Measurements from ENCODE around the gene TGM3.

The TGM3 gene

GRCh38 chr20:2341336-2341735 lies 45.5 kb downstream of the TGM3 start:
- no peak for DNase-seq

GRCh38 chr20:2342243-2342642 lies 46.4 kb downstream of the TGM3 start:
- no peak for DNase-seq

- no peak for DNase-seq
Observed at GRCh38 chr20:2346188-2346587, 50.4 kb downstream of the TGM3 start.

DNA sequence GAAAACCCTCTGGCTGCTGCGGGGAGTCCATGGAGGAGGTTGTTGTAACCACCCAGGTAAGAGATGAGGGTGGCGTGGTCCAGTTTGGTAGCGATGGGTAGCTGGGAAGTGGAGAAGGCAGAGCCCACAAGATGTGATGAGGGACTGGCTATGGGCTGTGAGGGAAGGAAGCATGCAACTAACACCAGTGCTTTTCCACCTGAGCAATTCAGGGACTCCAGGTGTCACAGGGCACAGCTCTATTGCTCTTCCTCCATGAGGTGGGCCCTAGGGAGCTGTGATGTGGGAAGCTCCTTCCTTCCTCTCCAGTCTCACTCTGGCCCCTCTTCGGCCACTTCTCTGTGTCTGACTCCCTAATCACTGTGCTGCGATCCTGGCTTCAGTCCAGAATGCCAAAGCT lies 52.5 kb downstream of the TGM3 start:
- DNase-seq, result no peak

GRCh38 chr20:2349801-2350200 lies 54.0 kb downstream of the TGM3 start:
- no peak for DNase-seq

GRCh38 chr20:2350606-2351005 lies 54.8 kb downstream of the TGM3 start:
- no peak for DNase-seq

- DNase-seq, result no peak
Observed at GRCh38 chr20:2353231-2353630, 57.4 kb downstream of the TGM3 start.

GRCh38 chr20:2357114-2357513 lies 61.3 kb downstream of the TGM3 start:
- DNase-seq, result no peak

GRCh38 chr20:2358006-2358405 lies 62.2 kb downstream of the TGM3 start:
- DNase-seq, result no peak

- no peak for DNase-seq
Observed at GRCh38 chr20:2361035-2361593, 65.3 kb downstream of the TGM3 start.

DNA sequence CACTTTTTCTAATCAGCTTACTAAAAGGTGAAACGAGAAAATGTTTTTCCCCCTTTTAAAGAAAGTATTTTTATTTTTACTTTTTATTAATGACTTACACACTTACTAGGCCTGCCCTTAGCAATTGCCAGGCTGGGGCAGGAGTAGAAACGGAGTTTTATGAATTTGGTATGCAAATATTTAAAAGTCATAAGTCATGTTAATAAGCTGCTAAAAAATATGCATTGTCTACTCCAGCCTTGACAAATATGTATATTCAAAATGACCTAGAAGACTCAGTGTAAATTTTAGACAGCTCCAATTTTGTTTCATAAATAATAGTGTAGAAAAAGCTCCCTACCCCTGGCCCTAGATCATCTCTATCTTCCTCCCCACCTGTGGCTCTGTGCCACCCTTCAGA lies 67.4 kb downstream of the TGM3 start:
- no peak for DNase-seq

GRCh38 chr20:2363587-2363986 lies 67.8 kb downstream of the TGM3 start:
- DNase-seq, result no peak

DNA sequence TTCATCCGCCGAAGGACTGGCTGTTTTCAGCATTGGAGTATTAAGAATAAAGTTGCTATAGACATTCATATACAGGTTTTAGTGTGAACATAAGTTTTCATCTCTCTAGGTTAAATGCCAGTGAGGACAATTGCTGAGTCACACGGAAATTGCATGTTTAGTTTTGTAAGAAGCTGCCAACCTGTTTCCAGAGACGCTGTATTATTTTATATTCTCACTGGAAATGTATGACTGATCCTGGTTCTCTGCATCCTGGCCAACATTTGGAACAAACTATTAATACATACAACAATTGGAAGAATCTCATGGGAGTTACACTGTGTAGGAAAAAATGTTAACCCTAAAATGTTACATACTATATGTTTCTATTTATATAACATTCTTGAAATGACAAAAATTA lies 68.2 kb downstream of the TGM3 start:
- no peak for DNase-seq

DNA sequence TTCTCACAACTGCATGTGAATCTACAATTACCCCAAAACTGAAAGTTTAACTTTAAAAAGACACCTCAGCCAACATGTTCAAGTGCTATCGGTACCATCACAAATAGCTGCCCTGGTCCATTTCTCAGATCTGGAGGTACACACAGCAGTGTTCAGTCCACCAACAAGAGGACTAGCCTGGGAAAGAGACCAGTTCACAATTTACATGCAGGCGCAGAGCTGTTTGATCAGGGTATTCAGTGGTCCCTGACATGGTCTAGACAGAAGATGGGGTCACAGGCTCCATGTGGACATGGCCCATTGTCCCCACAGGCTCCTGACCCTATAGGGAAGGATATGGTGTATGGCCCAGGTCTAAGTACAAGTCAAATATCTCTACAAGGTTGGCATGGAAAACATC lies 69.3 kb downstream of the TGM3 start:
- no peak for DNase-seq

DNA sequence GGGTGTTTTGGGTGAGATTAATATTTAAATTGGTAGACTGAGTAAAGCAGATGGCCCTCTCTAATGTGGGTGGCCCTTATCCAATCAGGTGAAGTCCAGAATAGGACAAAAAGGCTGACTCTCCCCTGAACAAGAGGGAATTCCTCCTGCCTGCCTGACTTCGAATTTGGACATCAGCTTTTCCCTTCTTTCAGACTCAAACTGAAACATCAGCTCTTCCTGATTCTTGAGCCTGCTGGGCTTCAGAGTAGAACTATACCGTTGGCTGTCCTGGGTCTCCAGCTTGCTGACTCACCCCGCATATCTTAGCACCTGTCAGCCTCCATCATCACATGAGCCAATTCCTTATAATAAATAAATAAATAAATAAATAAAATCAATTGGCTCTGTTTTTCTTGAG lies 69.9 kb downstream of the TGM3 start:
- DNase-seq, result no peak

GRCh38 chr20:2368621-2369020 lies 72.8 kb downstream of the TGM3 start:
- no peak for DNase-seq

GRCh38 chr20:2373098-2373497 lies 77.3 kb downstream of the TGM3 start:
- no peak for DNase-seq

GRCh38 chr20:2374346-2375125 lies 78.7 kb downstream of the TGM3 start:
- no peak for DNase-seq

DNA sequence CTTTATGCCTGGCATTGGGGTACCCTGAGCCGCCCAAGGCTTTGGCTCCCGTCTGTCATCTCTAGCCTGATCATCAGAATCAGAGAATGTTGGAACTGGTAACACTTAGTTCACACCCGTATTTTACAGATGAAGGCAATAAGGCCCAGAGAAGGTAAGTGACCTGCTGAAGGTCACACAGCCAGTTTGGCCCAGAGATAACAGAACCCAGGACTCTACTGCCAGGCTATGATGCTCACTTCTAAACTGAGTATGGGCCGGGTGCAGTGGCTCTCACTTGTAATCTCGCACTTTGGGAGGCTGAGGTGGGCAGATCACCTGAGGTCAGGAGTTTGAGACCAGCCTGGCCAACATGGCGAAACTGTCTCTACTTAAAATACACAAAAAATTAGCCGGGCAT lies 83.1 kb downstream of the TGM3 start:
- no peak for DNase-seq

DNA sequence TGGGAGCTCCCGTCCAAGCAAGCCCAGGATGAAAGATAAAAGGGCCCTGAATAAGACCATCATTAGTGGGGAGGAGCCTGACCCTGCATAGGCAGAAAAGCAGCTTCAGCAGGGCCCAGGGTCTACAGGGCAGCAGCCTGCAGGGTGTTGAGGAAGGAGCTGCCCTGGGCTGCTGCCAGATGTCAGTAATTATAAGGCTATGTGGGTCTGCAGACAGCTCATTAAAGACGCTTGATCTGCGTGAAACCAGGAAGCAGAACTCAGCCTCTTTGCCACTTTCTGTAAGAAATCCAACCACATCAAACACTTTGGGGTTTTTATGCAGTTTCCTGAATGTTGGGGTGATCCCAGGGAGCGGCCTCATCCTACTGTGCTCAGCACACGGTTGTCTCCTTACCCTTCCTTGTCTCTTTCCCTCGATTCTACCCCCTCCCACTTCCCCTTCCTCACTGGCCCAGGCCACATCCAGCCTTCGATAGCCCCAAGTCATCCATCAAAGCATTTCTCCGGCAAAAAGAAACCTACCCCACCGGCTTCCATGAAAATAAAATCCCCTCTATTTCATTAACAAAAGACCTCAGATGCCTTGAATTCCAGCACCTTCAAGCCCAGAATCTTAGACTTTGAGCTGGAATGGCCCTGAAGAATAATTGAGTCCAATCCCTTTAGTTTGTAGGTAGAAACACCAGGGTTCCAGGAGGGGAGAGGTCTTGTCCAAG lies 83.9 kb downstream of the TGM3 start:
- no peak for DNase-seq

DNA sequence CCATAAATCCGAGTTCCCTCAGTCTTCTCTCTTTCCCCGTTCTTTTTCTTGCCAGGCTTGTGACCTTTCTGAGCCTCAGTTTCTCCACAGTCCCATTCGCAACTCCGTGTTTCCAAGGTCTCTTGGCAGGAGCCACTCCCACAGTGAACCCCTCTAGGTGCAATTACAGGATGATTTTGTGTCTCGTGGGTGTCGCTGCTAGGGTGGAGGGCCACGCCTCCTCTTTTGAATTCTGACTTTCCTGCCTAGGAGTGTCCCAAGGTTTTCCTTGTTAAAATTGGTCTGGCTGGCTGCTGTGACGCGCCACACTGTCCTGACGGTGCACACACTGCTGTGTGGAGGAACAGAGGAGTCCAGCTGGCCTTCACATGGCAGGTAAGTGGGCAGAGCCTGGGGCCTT lies 84.8 kb downstream of the TGM3 start, which contains the start of gene TGM6:
TGM6 (plus strand) TSS at position 301 of the 400 bp plus-strand sequence; CDS start at position 369, 68 bp downstream.
- DNase-seq, result no peak

DNA sequence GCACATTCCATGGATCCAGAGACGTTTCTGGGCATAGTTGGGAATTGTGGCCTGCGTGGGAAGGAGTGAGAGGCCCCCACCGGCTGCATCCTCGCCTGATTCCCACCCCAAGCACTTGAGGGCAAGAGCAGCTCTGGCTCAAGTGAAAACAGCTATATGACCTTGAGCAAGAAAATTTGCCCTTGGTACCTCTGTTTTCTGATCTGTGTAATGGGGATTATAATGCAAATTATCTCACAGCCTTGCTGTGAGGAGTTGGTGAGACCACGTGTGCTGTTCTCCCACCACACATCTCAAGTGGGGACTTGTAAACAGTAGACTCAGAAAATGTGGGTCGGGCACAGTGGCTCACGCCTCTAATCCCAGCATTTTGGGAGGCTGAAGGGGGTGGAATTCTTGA lies 85.5 kb downstream of the TGM3 start:
- no peak for DNase-seq

GRCh38 chr20:2382833-2383232 lies 87.0 kb downstream of the TGM3 start:
- no peak for DNase-seq

DNA sequence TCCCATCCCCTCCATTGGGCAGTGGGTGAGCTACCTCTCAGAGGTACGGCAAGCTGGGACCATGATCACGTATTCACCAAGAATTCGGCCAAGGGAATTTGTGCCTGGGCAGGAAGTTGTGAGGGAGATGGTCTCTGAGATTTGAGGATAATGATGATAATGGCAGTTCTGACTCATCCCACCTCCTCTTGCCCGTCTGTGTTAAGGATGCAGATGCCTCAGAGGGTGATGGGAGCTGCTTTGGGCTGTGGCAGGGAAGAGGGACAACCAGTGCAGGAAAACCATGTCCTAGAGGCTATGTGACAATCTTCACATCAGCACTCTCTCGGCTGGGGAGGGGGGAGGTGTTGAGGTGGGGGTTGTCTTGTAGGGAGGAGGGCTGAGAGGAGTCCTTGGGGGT lies 89.2 kb downstream of the TGM3 start:
- DNase-seq, result no peak

Measured in NCI-H1694 (cell line).